ENCODE results near the gene CNOT8. TPM values are rescaled to one million over a fixed set of nuclear protein-coding genes. Genes with fewer than 3 reads are reported as not detected.
A peak's percentile ranks its signal among the peaks of the same experiment; 100 is the strongest.

CNOT8 gene
- total RNA-seq, 5 donors from 2014 or later (not counting 1 experiment from before 2014, with no cell fraction given): 85.9 to 113 (median 100) TPM

GRCh38 chr5:154836225-154836624 is 22.2 kb upstream of the CNOT8 start:
- Mint-ChIP-seq H3K36me3 (no peaks in the 10 kb centered on the region), H3K27me3 (no peaks in the 10 kb centered on the region), H3K4me3 (no peak overlapping the region), H3K27ac (no peak overlapping the region), H3K4me1 (peaks cover 5 to 11% (median 8%) of the 10 kb centered on the region in 3 donors), H3K9me3 (no peaks in the 10 kb centered on the region)
- ATAC-seq (replicated peaks in 1 of 4) (no peak), DNase-seq (no peak)
- WGBS (ENCODE audit: insufficient coverage): 95% methylated on average over 3 of the region's 6 CpGs
- H3K4me3 ChIP-seq (ENCODE audit: control insufficient read depth in 1 of 2, extremely low read depth in 1 of 2, low read length in 1 of 2): no peak overlapping the region
- no peak overlapping the region for H3K27ac ChIP-seq (ENCODE audit: low read length)
- no peaks in the 10 kb centered on the region for H3K27me3 ChIP-seq (replicated peaks in 1 of 2; ENCODE audit: control insufficient read depth in 2 of 2, extremely low read depth in 1 of 2, insufficient read depth in 2 of 2, low read length in 1 of 2)
- H3K9me3 ChIP-seq: no peaks in the 10 kb centered on the region
- ChIA-PET CTCF (interaction anchor here (0.7 kb wide), 2 partner anchors 29 to 99 kb away, joined by 3 to 7 read pairs; no protein-coding TSS in a partner anchor), POLR2A (interaction anchor here (0.6 kb wide), 2 partner anchors 9 to 14 kb away, joined by 3 to 4 read pairs; no protein-coding TSS in a partner anchor)
- peaks cover 0 to 5% of the 10 kb centered on the region in 2 experiments for H3K4me1 ChIP-seq (ENCODE audit: control insufficient read depth in 1 of 2, extremely low read depth in 1 of 2, insufficient read depth in 2 of 2, low read length in 2 of 2)
- no peaks in the 10 kb centered on the region for H3K36me3 ChIP-seq (ENCODE audit: control insufficient read depth in 2 of 2, extremely low read depth in 1 of 2, insufficient read depth in 1 of 2, low read length in 1 of 2)

GRCh38 chr5:154837009-154837901 is 21.2 kb upstream of the CNOT8 start:
- Mint-ChIP-seq H3K27ac (peak overlapping the region in 1 of 2 donors; percentile 55), H3K36me3 (no peaks in the 10 kb centered on the region), H3K4me3 (no peak overlapping the region), H3K4me1 (peaks cover 3 to 8% (median 7%) of the 10 kb centered on the region in 3 donors), H3K9me3 (no peaks in the 10 kb centered on the region), H3K27me3 (no peaks in the 10 kb centered on the region)
- Histone ChIP-seq H3K36me3 (ENCODE audit: control insufficient read depth in 2 of 2, extremely low read depth in 1 of 2, insufficient read depth in 1 of 2, low read length in 1 of 2) (no peaks in the 10 kb centered on the region), H3K4me1 (ENCODE audit: control insufficient read depth in 1 of 2, extremely low read depth in 1 of 2, insufficient read depth in 2 of 2, low read length in 2 of 2) (peaks cover 0 to 5% of the 10 kb centered on the region in 2 experiments), H3K27me3 (replicated peaks in 1 of 2; ENCODE audit: control insufficient read depth in 2 of 2, extremely low read depth in 1 of 2, insufficient read depth in 2 of 2, low read length in 1 of 2) (no peaks in the 10 kb centered on the region), H3K9me3 (no peaks in the 10 kb centered on the region), H3K27ac (ENCODE audit: low read length) (no peak overlapping the region), H3K4me3 (ENCODE audit: control insufficient read depth in 1 of 2, extremely low read depth in 1 of 2, low read length in 1 of 2) (no peak overlapping the region)
- CTCF ChIA-PET: interaction anchor here (0.6 to 0.7 kb wide), 2 partner anchors 28 to 205 kb away, joined by 3 to 7 read pairs; no protein-coding TSS in a partner anchor
- 100% methylated on average over 2 of the region's 6 CpGs for WGBS (ENCODE audit: insufficient coverage)
- POLR2A ChIA-PET: no interaction called here
- ATAC-seq (replicated peaks in 1 of 4) (no peak), DNase-seq (no peak)

- no peaks in the 10 kb centered on the region for H3K9me3 ChIP-seq
- WGBS (ENCODE audit: insufficient coverage): 86% methylated on average over 3 of the region's 6 CpGs
- no peaks in the 10 kb centered on the region for H3K4me1 ChIP-seq (ENCODE audit: control insufficient read depth in 1 of 2, extremely low read depth in 1 of 2, insufficient read depth in 2 of 2, low read length in 2 of 2)
- Mint-ChIP-seq H3K27me3 (no peaks in the 10 kb centered on the region), H3K27ac (peak overlapping the region in 1 of 2 donors; percentile 10), H3K36me3 (no peaks in the 10 kb centered on the region), H3K4me1 (no peaks in the 10 kb centered on the region), H3K9me3 (no peaks in the 10 kb centered on the region), H3K4me3 (no peak overlapping the region)
- H3K36me3 ChIP-seq (ENCODE audit: control insufficient read depth in 2 of 2, extremely low read depth in 1 of 2, insufficient read depth in 1 of 2, low read length in 1 of 2): no peaks in the 10 kb centered on the region
- ATAC-seq (replicated peaks in 1 of 4) (peak in 1 of 4 experiments; percentile 24), DNase-seq (no peak)
- POLR2A ChIA-PET: no interaction called here
- no peak overlapping the region for H3K4me3 ChIP-seq (ENCODE audit: control insufficient read depth in 1 of 2, extremely low read depth in 1 of 2, low read length in 1 of 2)
- H3K27ac ChIP-seq (ENCODE audit: low read length): no peak overlapping the region
- CTCF ChIA-PET: no interaction called here
- H3K27me3 ChIP-seq (replicated peaks in 1 of 2; ENCODE audit: control insufficient read depth in 2 of 2, extremely low read depth in 1 of 2, insufficient read depth in 2 of 2, low read length in 1 of 2): no peaks in the 10 kb centered on the region
Observed at GRCh38 chr5:154840435-154841272, 17.8 kb upstream of the CNOT8 start.

- no peaks in the 10 kb centered on the region for H3K36me3 Mint-ChIP-seq
- H3K4me1 Mint-ChIP-seq: no peaks in the 10 kb centered on the region
- CTCF ChIA-PET: no interaction called here
- H3K4me3 ChIP-seq (ENCODE audit: control insufficient read depth in 1 of 2, extremely low read depth in 1 of 2, low read length in 1 of 2): no peak overlapping the region
- POLR2A ChIA-PET: no interaction called here
- H3K27me3 Mint-ChIP-seq: no peaks in the 10 kb centered on the region
- H3K4me1 ChIP-seq (ENCODE audit: control insufficient read depth in 1 of 2, extremely low read depth in 1 of 2, insufficient read depth in 2 of 2, low read length in 2 of 2): no peaks in the 10 kb centered on the region
- H3K27ac Mint-ChIP-seq: no peak overlapping the region
- no peak overlapping the region for H3K27ac ChIP-seq (ENCODE audit: low read length)
- H3K4me3 Mint-ChIP-seq: no peak overlapping the region
- H3K9me3 ChIP-seq: no peaks in the 10 kb centered on the region
- H3K36me3 ChIP-seq (ENCODE audit: control insufficient read depth in 2 of 2, extremely low read depth in 1 of 2, insufficient read depth in 1 of 2, low read length in 1 of 2): no peaks in the 10 kb centered on the region
- ATAC-seq (replicated peaks in 1 of 4): no peak
- DNase-seq: no peak
- H3K9me3 Mint-ChIP-seq: no peaks in the 10 kb centered on the region
- no peaks in the 10 kb centered on the region for H3K27me3 ChIP-seq (replicated peaks in 1 of 2; ENCODE audit: control insufficient read depth in 2 of 2, extremely low read depth in 1 of 2, insufficient read depth in 2 of 2, low read length in 1 of 2)
Observed at GRCh38 chr5:154841273-154841661, 17.2 kb upstream of the CNOT8 start.

GRCh38 chr5:154842689-154843530 is 15.5 kb upstream of the CNOT8 start:
- H3K9me3 ChIP-seq: no peaks in the 10 kb centered on the region
- Mint-ChIP-seq H3K4me3 (no peak overlapping the region), H3K27me3 (no peaks in the 10 kb centered on the region), H3K36me3 (no peaks in the 10 kb centered on the region), H3K27ac (no peak overlapping the region), H3K4me1 (no peaks in the 10 kb centered on the region), H3K9me3 (no peaks in the 10 kb centered on the region)
- no CpG with 5 or more reads among the region's 6 CpGs for WGBS (ENCODE audit: insufficient coverage)
- DNase-seq (no peak), ATAC-seq (replicated peaks in 1 of 4) (no peak)
- no peaks in the 10 kb centered on the region for H3K27me3 ChIP-seq (replicated peaks in 1 of 2; ENCODE audit: control insufficient read depth in 2 of 2, extremely low read depth in 1 of 2, insufficient read depth in 2 of 2, low read length in 1 of 2)
- H3K36me3 ChIP-seq (ENCODE audit: control insufficient read depth in 2 of 2, extremely low read depth in 1 of 2, insufficient read depth in 1 of 2, low read length in 1 of 2): no peaks in the 10 kb centered on the region
- no peak overlapping the region for H3K27ac ChIP-seq (ENCODE audit: low read length)
- H3K4me1 ChIP-seq (ENCODE audit: control insufficient read depth in 1 of 2, extremely low read depth in 1 of 2, insufficient read depth in 2 of 2, low read length in 2 of 2): no peaks in the 10 kb centered on the region
- ChIA-PET POLR2A (interaction anchor here (0.5 to 0.7 kb wide), 3 partner anchors 14 to 141 kb away, joined by 3 to 6 read pairs (median 3); no protein-coding TSS in a partner anchor), CTCF (no interaction called here)
- H3K4me3 ChIP-seq (ENCODE audit: control insufficient read depth in 1 of 2, extremely low read depth in 1 of 2, low read length in 1 of 2): no peak overlapping the region

GRCh38 chr5:154844809-154845208 is 13.6 kb upstream of the CNOT8 start:
- Histone ChIP-seq H3K4me1 (ENCODE audit: control insufficient read depth in 1 of 2, extremely low read depth in 1 of 2, insufficient read depth in 2 of 2, low read length in 2 of 2) (no peaks in the 10 kb centered on the region), H3K36me3 (ENCODE audit: control insufficient read depth in 2 of 2, extremely low read depth in 1 of 2, insufficient read depth in 1 of 2, low read length in 1 of 2) (no peaks in the 10 kb centered on the region)
- CTCF ChIA-PET: no interaction called here

More at GRCh38 chr5:154844809-154845208, 13.6 kb upstream of the CNOT8 start:
- no peaks in the 10 kb centered on the region for H3K27me3 Mint-ChIP-seq
- 33% methylated on average over 1 of the region's 5 CpGs for WGBS (ENCODE audit: insufficient coverage)
- peaks cover 0 to 2% (median 0%) of the 10 kb centered on the region in 3 donors for H3K4me1 Mint-ChIP-seq
- DNase-seq (no peak), ATAC-seq (replicated peaks in 1 of 4) (no peak)
- no peaks in the 10 kb centered on the region for H3K9me3 Mint-ChIP-seq
- no peaks in the 10 kb centered on the region for H3K9me3 ChIP-seq
- H3K36me3 Mint-ChIP-seq: no peaks in the 10 kb centered on the region
- no peaks in the 10 kb centered on the region for H3K27me3 ChIP-seq (replicated peaks in 1 of 2; ENCODE audit: control insufficient read depth in 2 of 2, extremely low read depth in 1 of 2, insufficient read depth in 2 of 2, low read length in 1 of 2)
- no peak overlapping the region for H3K27ac Mint-ChIP-seq
- POLR2A ChIA-PET: interaction anchor here in 1 of 2 donors (0.6 kb wide), 1 partner anchor 9 kb away, joined by 4 read pairs; no protein-coding TSS in a partner anchor
- H3K27ac ChIP-seq (ENCODE audit: low read length): no peak overlapping the region
- no peak overlapping the region for H3K4me3 ChIP-seq (ENCODE audit: control insufficient read depth in 1 of 2, extremely low read depth in 1 of 2, low read length in 1 of 2)
- H3K4me3 Mint-ChIP-seq: no peak overlapping the region
